GM19395 (cell line): Measurements from ENCODE around the gene CREB3.

Source experiments
- ATAC-seq: cut with Tn5 transposase; IDR thresholded peaks from one replicate; pipeline ENCODE4 v1.9.1; 2021; ENCODE audit warnings: mild to moderate bottlenecking, moderate library complexity; ENCODE audit not compliant: unreplicated experiment

Gene CREB3

GRCh38 chr9:35732185-35732799, at the start of gene CREB3, which contains the start of gene TLN1:
TSS of gene CREB3 (plus strand) at chr9:35732666. CDS start at chr9:35732773, 107 bp downstream.
TSS of gene TLN1 (minus strand) at chr9:35732195. CDS start at chr9:35725694, 6,501 bp downstream.
- peak; percentile 84 for ATAC-seq

- no peak for ATAC-seq
Observed at GRCh38 chr9:35683323-35683722, 49.1 kb upstream of the CREB3 start.

- ATAC-seq: no peak
Observed at GRCh38 chr9:35684921-35685320, 47.5 kb upstream of the CREB3 start.

- no peak for ATAC-seq
Observed at GRCh38 chr9:35685506-35685905, 47.0 kb upstream of the CREB3 start.

GRCh38 chr9:35686222-35687203, 46.0 kb upstream of the CREB3 start:
- no peak for ATAC-seq

- no peak for ATAC-seq
Observed at GRCh38 chr9:35687306-35687705, 45.2 kb upstream of the CREB3 start.

- no peak for ATAC-seq
Observed at GRCh38 chr9:35687972-35688557, 44.4 kb upstream of the CREB3 start.

- ATAC-seq: no peak
Observed at GRCh38 chr9:35688558-35689541, 43.6 kb upstream of the CREB3 start.

GRCh38 chr9:35689542-35690293, 42.7 kb upstream of the CREB3 start, which contains the start of gene TPM2:
TSS of gene TPM2 (minus strand) at chr9:35689925. CDS start at chr9:35689817, 108 bp downstream.
- no peak for ATAC-seq

- ATAC-seq: no peak
Observed at GRCh38 chr9:35690294-35690613, 42.2 kb upstream of the CREB3 start.

- ATAC-seq: no peak
Observed at GRCh38 chr9:35690614-35691333, 41.7 kb upstream of the CREB3 start.

GRCh38 chr9:35691334-35691650, 41.2 kb upstream of the CREB3 start:
- ATAC-seq: no peak

GRCh38 chr9:35691757-35692301, 40.6 kb upstream of the CREB3 start:
- no peak for ATAC-seq

- no peak for ATAC-seq
Observed at GRCh38 chr9:35695943-35696401, 36.5 kb upstream of the CREB3 start.

GRCh38 chr9:35696520-35697215, 35.8 kb upstream of the CREB3 start:
- ATAC-seq: peak; percentile 79

GRCh38 chr9:35697486-35697885, 35.0 kb upstream of the CREB3 start:
- ATAC-seq: no peak

GRCh38 chr9:35698231-35698630, 34.2 kb upstream of the CREB3 start:
- no peak for ATAC-seq

- no peak for ATAC-seq
Observed at GRCh38 chr9:35700031-35700430, 32.4 kb upstream of the CREB3 start.
